IMR-90 (cell line): Measurements from ENCODE around the gene RPN2. TPM values are rescaled to one million over a fixed set of nuclear protein-coding genes. Genes with fewer than 3 reads are reported as not detected.

Source experiments
- ATAC-seq: fragments of 200-7000 bp; cut with Tn5 transposase; 2 replicates; pipeline ENCODE4 v1.9.1; 2020; ENCODE audit warnings: low read depth, mild to moderate bottlenecking, moderate library complexity
- BruUV-seq: library from RNA; stranded (reverse); fragments of 400-500 nt; replicated peaks from 2 replicates; lab custom pipeline; 2021; lab: Mats Ljungman, UMichigan
- CTCF ChIA-PET: fragments of 300-600 bp; formaldehyde crosslinking; extraction: SDS; loops from one replicate; lab custom pipeline; 2021; ENCODE audit warnings: antibody characterized with exemption; lab: Yijun Ruan, JAX
- POLR2A ChIA-PET: fragments of 300-600 bp; sonication (Branson Sonifier 250); formaldehyde crosslinking; loops from one replicate; lab custom pipeline; 2022; ENCODE audit warnings: antibody characterized with exemption; ENCODE audit not compliant: unreplicated experiment; lab: Charles Lee
- DNase-seq: peaks from one replicate; pipeline ENCODE4 v3.0.0; 2013
- H2AFZ ChIP-seq: replicated peaks from 2 replicates; pipeline ENCODE3; 2013; ENCODE audit warnings: low read length, mild to moderate bottlenecking; ENCODE audit not compliant: poor library complexity
- H2AK5ac ChIP-seq: 2 replicates; pipeline ENCODE4 v1.6.1; 2013; ENCODE audit warnings: low read depth, low read length, inconsistent platforms
- H2AK9ac ChIP-seq: replicated peaks from 2 replicates; pipeline ENCODE3; 2013; ENCODE audit warnings: mild to moderate bottlenecking, low read depth, low read length, moderate library complexity; ENCODE audit not compliant: poor library complexity
- H2BK120ac ChIP-seq: 2 replicates; pipeline ENCODE4 v1.6.1; 2013; ENCODE audit warnings: low read depth, low read length, inconsistent platforms
- H2BK15ac ChIP-seq: 3 replicates; pipeline ENCODE4 v1.6.1; 2013; ENCODE audit warnings: low read depth, low read length, inconsistent platforms
- H2BK20ac ChIP-seq: 2 replicates; pipeline ENCODE4 v1.6.1; 2013; ENCODE audit warnings: low read depth, mild to moderate bottlenecking, inconsistent platforms, low read length, moderate library complexity
- H2BK5ac ChIP-seq: 2 replicates; pipeline ENCODE4 v1.6.1; 2013; ENCODE audit warnings: mild to moderate bottlenecking, low read depth, low read length, inconsistent platforms; ENCODE audit not compliant: poor library complexity, severe bottlenecking
- H3K14ac ChIP-seq: replicated peaks from 2 replicates; pipeline ENCODE4 v1.6.1; 2013; ENCODE audit warnings: low read depth, low read length, inconsistent platforms
- H3K18ac ChIP-seq: 2 replicates; pipeline ENCODE4 v1.6.1; 2013; ENCODE audit warnings: low read depth, low read length, control low read depth
- H3K23ac ChIP-seq: 2 replicates; pipeline ENCODE4 v1.6.1; 2013; ENCODE audit warnings: low read depth, low read length, inconsistent platforms
- H3K27ac ChIP-seq: 2 replicates; pipeline ENCODE4 v1.5.1; 2013; ENCODE audit warnings: mild to moderate bottlenecking, control low read depth, low read length; ENCODE audit not compliant: insufficient read depth
- H3K27me3 ChIP-seq: 2 replicates; pipeline ENCODE4 v1.6.1; 2013; ENCODE audit warnings: low read length; ENCODE audit not compliant: control insufficient read depth, insufficient read depth
- H3K36me3 ChIP-seq: 2 replicates; pipeline ENCODE4 v1.6.1; 2013; ENCODE audit warnings: low read length, mixed read lengths; ENCODE audit not compliant: control insufficient read depth, insufficient read depth
- H3K4ac ChIP-seq: 2 replicates; pipeline ENCODE4 v1.6.1; 2013; ENCODE audit warnings: low read depth, low read length, inconsistent platforms
- H3K4me1 ChIP-seq: 2 replicates; pipeline ENCODE4 v1.6.1; 2013; ENCODE audit warnings: low read length, mixed read lengths; ENCODE audit not compliant: control insufficient read depth, insufficient read depth
- H3K4me2 ChIP-seq: 2 replicates; pipeline ENCODE4 v1.6.1; 2013; ENCODE audit warnings: low read depth, mild to moderate bottlenecking, control low read depth, low read length, moderate library complexity
- H3K4me3 ChIP-seq: 2 replicates; pipeline ENCODE4 v1.5.1; 2013; ENCODE audit warnings: low read depth, mild to moderate bottlenecking, control low read depth, low read length, moderate library complexity; ENCODE audit not compliant: insufficient read depth
- H3K56ac ChIP-seq: 2 replicates; pipeline ENCODE4 v1.6.1; 2013; ENCODE audit warnings: low read length, inconsistent platforms; ENCODE audit not compliant: insufficient read depth; ENCODE audit errors: extremely low read depth
- H3K79me1 ChIP-seq, 2 experiments: 2 replicates each; pipeline ENCODE4 v1.6.1; 2013; ENCODE audit warnings: low read length in 2 of 2, inconsistent platforms in 1 of 2, low read depth in 1 of 2
- H3K9ac ChIP-seq: 2 replicates; pipeline ENCODE4 v1.6.1; 2013; ENCODE audit warnings: low read depth, low read length, control low read depth
- H3K9me1 ChIP-seq: 2 replicates; pipeline ENCODE4 v1.6.1; 2013; ENCODE audit warnings: low read length, inconsistent platforms; ENCODE audit not compliant: insufficient read depth
- H3K9me3 ChIP-seq: 2 replicates; pipeline ENCODE4 v1.6.1; 2013; ENCODE audit warnings: low read length; ENCODE audit not compliant: control insufficient read depth, insufficient read depth
- H4K20me1 ChIP-seq: 2 replicates; pipeline ENCODE4 v1.6.1; 2013; ENCODE audit warnings: low read length, inconsistent platforms; ENCODE audit not compliant: insufficient read depth
- H4K5ac ChIP-seq: 2 replicates; pipeline ENCODE4 v1.6.1; 2013; ENCODE audit warnings: mild to moderate bottlenecking, low read depth, low read length, control low read depth
- H4K8ac ChIP-seq, 2 experiments: 2 replicates each; pipeline ENCODE4 v1.6.1; 2013; ENCODE audit warnings: low read depth in 2 of 2, low read length in 2 of 2, control low read depth in 1 of 2, inconsistent platforms in 1 of 2
- H4K91ac ChIP-seq: 2 replicates; pipeline ENCODE4 v1.6.1; 2013; ENCODE audit warnings: low read depth, low read length, inconsistent platforms; ENCODE audit not compliant: insufficient read depth
- BHLHE40 ChIP-seq: fragments of 150-350 bp; IDR thresholded peaks from 2 replicates; pipeline ENCODE4 v1.6.1; 2016; ENCODE audit warnings: mild to moderate bottlenecking, low read depth, low read length
- ELK1 ChIP-seq: fragments of 150-350 bp; IDR thresholded peaks from 2 replicates; pipeline ENCODE4 v1.6.1; 2016; ENCODE audit warnings: low read depth, mild to moderate bottlenecking, low read length, moderate library complexity, borderline replicate concordance
- MAZ ChIP-seq: IDR thresholded peaks from 2 replicates; pipeline ENCODE4 v1.6.1; 2012; ENCODE audit warnings: low read depth, mild to moderate bottlenecking, low read length, improper control_type of control experiment, moderate library complexity, borderline replicate concordance
- MXI1 ChIP-seq: IDR thresholded peaks from 2 replicates; pipeline ENCODE4 v1.6.1; 2012; ENCODE audit warnings: low read depth, mild to moderate bottlenecking, low read length, moderate library complexity, borderline replicate concordance
- RAD21 ChIP-seq: IDR thresholded peaks from 2 replicates; pipeline ENCODE4 v1.6.1; 2012; ENCODE audit warnings: low read length, improper control_type of control experiment
- RCOR1 ChIP-seq: IDR thresholded peaks from 2 replicates; pipeline ENCODE4 v1.6.1; 2012; ENCODE audit warnings: mild to moderate bottlenecking, low read length, improper control_type of control experiment; ENCODE audit not compliant: insufficient replicate concordance
- USF2 ChIP-seq: fragments of 150-350 bp; IDR thresholded peaks from 2 replicates; pipeline ENCODE4 v1.6.1; 2017; ENCODE audit warnings: mild to moderate bottlenecking, antibody characterized with exemption, low read length, low read depth
- WGBS, 2 experiments: methylation state at CpG; one replicate each; pipeline versions ENCODE4 v1.1.5 to v1.1.7; 2013; ENCODE audit warnings: missing lambda C conversion rate in 2 of 2; ENCODE audit not compliant: insufficient read length in 1 of 2; ENCODE audit errors: extremely low coverage in 2 of 2; 5-methylcytosine and 5-hydroxymethylcytosine counted together
- dilution Hi-C: fragments of 300-500 bp; cut with HindIII; formaldehyde crosslinking; loops from one replicate; pipeline ENCODE4 v1.14.3; 2018; ENCODE audit warnings: low sequenced_read_pairs; ENCODE audit not compliant: unreplicated experiment
- in situ Hi-C: fragments of 300-500 bp; cut with MboI; formaldehyde crosslinking; loops from 3 replicates; pipeline ENCODE4 v1.14.3; 2019; ENCODE audit warnings: low sequenced_read_pairs, inconsistent platforms, mixed read lengths
- intact Hi-C: fragments of 100-400 bp; cut with micrococcal nuclease; formaldehyde crosslinking; loops from 2 replicates; pipeline ENCODE4 v1.10.0; 2022
- polyA plus RNA-seq, 3 experiments: library from polyadenylated mRNA; depleted of rRNA; stranded (reverse); fragments of >200 nt; gene quantifications; 2 replicates each; pipeline ENCODE4 v1.2.3, GENCODE V29; 2012; ENCODE audit warnings: low replicate concordance in 1 of 3
- total RNA-seq: library from RNA; depleted of rRNA; stranded (reverse); fragments of >200 nt; gene quantifications from 2 replicates; pipeline ENCODE4 v1.2.3, GENCODE V29; 2012

RPN2 gene
- total and polyA plus RNA-seq, 2 of the 4 experiments (the other 2 are of a cell fraction) = 305 to 481 TPM

- Histone ChIP-seq H2BK5ac (no peak overlapping the region), H3K4me3 (no peak overlapping the region), H3K4me2 (no peak overlapping the region), H3K23ac (no peak overlapping the region), H4K20me1 (no peaks in the 10 kb centered on the region), H3K9me1 (no peaks in the 10 kb centered on the region), H2AFZ (no peak overlapping the region), H3K4me1 (no peaks in the 10 kb centered on the region), H4K8ac (no peak overlapping the region), H3K36me3 (no peaks in the 10 kb centered on the region), H2BK120ac (no peak overlapping the region), H3K9me3 (no peaks in the 10 kb centered on the region), H3K14ac (no peak overlapping the region), H3K9ac (no peak overlapping the region), H2BK20ac (no peak overlapping the region), H4K5ac (no peak overlapping the region), H3K79me1 (no peaks in the 10 kb centered on the region), H3K18ac (no peak overlapping the region), H3K27me3 (no peaks in the 10 kb centered on the region), H4K91ac (no peak overlapping the region), H2AK5ac (no peak overlapping the region), H2AK9ac (no peak overlapping the region), H3K4ac (no peak overlapping the region), H3K27ac (no peak overlapping the region), H2BK15ac (no peak overlapping the region), H3K56ac (no peak overlapping the region)
- TF ChIP-seq MAZ (no peak), RAD21 (no peak), RCOR1 (no peak), MXI1 (no peak), BHLHE40 (no peak), ELK1 (no peak), USF2 (no peak)
- POLR2A ChIA-PET = no interaction called here
- ATAC-seq (no peak), DNase-seq (no peak)
- BruUV-seq = no TSS peak
- 79% methylated on average over 4 of the region's 10 CpGs; no CpG with 5 or more reads in 1 of the 2 experiments for WGBS, 2 experiments
- dilution Hi-C loops = no loop called here
- intact Hi-C loops = no loop called here
- in situ Hi-C loops = no loop called here
- CTCF ChIA-PET = no interaction called here
These were observed 18.4 kb upstream of the RPN2 start for GRCh38 chr20:37160683-37161082.
